ENCODE measurements around the gene CFH.

The CFH gene

DNA sequence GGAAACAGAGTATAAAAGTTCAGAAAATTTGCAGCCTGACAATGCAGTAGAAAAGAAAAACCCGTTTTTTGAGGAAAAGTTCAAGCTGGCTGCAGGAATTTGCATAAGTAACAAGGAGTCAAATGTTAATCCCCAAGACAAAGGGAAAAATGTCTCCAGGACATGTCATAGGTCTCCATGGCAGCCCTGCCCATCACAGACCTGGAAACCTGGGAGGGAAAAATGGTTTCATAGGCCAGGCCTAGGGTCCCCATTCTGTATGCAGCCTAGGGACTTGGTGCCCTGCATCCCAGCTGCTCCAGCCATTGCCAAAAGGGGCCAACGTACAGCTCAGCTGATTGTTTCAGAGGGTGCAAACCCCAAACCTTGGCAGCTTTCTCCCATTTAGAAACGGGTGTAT lies 40.0 kb upstream of the CFH start:
- TF ChIP-seq FOXP2 (optimal IDR thresholded peaks at IDR 0.05; ENCODE audit: borderline replicate concordance, extremely low read depth, extremely low read length, insufficient read depth) (no peak), REST (IDR thresholded peaks at IDR 0.05; ENCODE audit: insufficient read depth in 1 of 2, low read depth in 2 of 2, low read length in 2 of 2) (no peak), SIN3A (IDR thresholded peaks at IDR 0.05; ENCODE audit: borderline replicate concordance, insufficient read depth, low read length) (no peak), POLR2AphosphoS5 (IDR thresholded peaks at IDR 0.05; ENCODE audit: low read depth, low read length) (no peak), TAF1 (IDR thresholded peaks at IDR 0.05; ENCODE audit: borderline replicate concordance, insufficient read depth, low read length) (no peak)

GRCh38 chr1:196619721-196620120 lies 32.1 kb upstream of the CFH start:
- TF ChIP-seq TAF1 (IDR thresholded peaks at IDR 0.05; ENCODE audit: borderline replicate concordance, insufficient read depth, low read length): no peak
- no peak for TF ChIP-seq FOXP2 (optimal IDR thresholded peaks at IDR 0.05; ENCODE audit: borderline replicate concordance, extremely low read depth, extremely low read length, insufficient read depth)
- TF ChIP-seq SIN3A (IDR thresholded peaks at IDR 0.05; ENCODE audit: borderline replicate concordance, insufficient read depth, low read length): no peak
- TF ChIP-seq REST (IDR thresholded peaks at IDR 0.05; ENCODE audit: insufficient read depth in 1 of 2, low read depth in 2 of 2, low read length in 2 of 2): no peak
- TF ChIP-seq POLR2AphosphoS5 (IDR thresholded peaks at IDR 0.05; ENCODE audit: low read depth, low read length): no peak

GRCh38 chr1:196623079-196623478 lies 28.8 kb upstream of the CFH start:
- TF ChIP-seq FOXP2 (optimal IDR thresholded peaks at IDR 0.05; ENCODE audit: borderline replicate concordance, extremely low read depth, extremely low read length, insufficient read depth) (no peak), REST (IDR thresholded peaks at IDR 0.05; ENCODE audit: insufficient read depth in 1 of 2, low read depth in 2 of 2, low read length in 2 of 2) (no peak), SIN3A (IDR thresholded peaks at IDR 0.05; ENCODE audit: borderline replicate concordance, insufficient read depth, low read length) (no peak), TAF1 (IDR thresholded peaks at IDR 0.05; ENCODE audit: borderline replicate concordance, insufficient read depth, low read length) (no peak), POLR2AphosphoS5 (IDR thresholded peaks at IDR 0.05; ENCODE audit: low read depth, low read length) (no peak)

DNA sequence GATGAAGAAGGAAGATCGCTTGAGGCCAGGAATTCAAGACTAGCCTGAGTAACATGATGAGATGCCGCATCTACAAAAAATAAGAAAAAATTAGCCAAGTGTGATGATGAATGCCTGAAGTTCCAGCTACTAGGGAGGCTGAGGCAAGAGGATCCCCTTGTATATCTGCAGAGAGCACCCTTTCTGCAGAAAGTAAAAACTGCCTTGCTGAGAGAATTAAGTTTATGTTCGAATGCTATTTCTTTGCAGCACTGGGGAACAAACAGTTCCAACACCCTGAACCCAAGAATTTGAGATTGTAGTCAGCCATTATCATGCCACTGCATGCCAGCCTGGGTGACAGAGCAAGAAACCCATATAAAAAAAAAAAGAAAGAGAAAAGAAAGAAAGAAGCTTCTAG lies 23.0 kb upstream of the CFH start:
- no peak for TF ChIP-seq REST (IDR thresholded peaks at IDR 0.05; ENCODE audit: insufficient read depth in 1 of 2, low read depth in 2 of 2, low read length in 2 of 2)
- TF ChIP-seq POLR2AphosphoS5 (IDR thresholded peaks at IDR 0.05; ENCODE audit: low read depth, low read length): no peak
- TF ChIP-seq FOXP2 (optimal IDR thresholded peaks at IDR 0.05; ENCODE audit: borderline replicate concordance, extremely low read depth, extremely low read length, insufficient read depth): no peak
- no peak for TF ChIP-seq SIN3A (IDR thresholded peaks at IDR 0.05; ENCODE audit: borderline replicate concordance, insufficient read depth, low read length)
- TF ChIP-seq TAF1 (IDR thresholded peaks at IDR 0.05; ENCODE audit: borderline replicate concordance, insufficient read depth, low read length): no peak

DNA sequence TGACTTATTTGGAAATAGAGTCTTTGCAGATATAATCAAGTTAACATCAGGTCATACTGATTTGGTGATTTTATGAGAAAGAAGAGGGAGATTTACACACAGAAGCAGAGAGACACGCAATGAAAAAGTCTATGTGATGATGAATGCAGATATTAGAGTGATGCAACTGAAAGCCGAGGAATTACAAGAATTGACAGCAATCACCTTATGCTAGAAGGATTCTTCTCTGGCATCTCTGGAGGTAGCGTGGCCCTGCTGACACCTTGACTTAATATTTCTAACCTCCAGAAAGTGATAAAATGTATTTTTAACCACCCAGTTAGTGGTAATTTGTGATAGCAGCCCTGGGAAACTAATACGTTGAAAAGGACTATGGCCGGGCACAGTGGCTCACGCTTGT lies 14.2 kb upstream of the CFH start:
- TF ChIP-seq TAF1 (IDR thresholded peaks at IDR 0.05; ENCODE audit: borderline replicate concordance, insufficient read depth, low read length) (no peak), POLR2AphosphoS5 (IDR thresholded peaks at IDR 0.05; ENCODE audit: low read depth, low read length) (no peak), FOXP2 (optimal IDR thresholded peaks at IDR 0.05; ENCODE audit: borderline replicate concordance, extremely low read depth, extremely low read length, insufficient read depth) (no peak), SIN3A (IDR thresholded peaks at IDR 0.05; ENCODE audit: borderline replicate concordance, insufficient read depth, low read length) (no peak), REST (IDR thresholded peaks at IDR 0.05; ENCODE audit: insufficient read depth in 1 of 2, low read depth in 2 of 2, low read length in 2 of 2) (no peak)

Data from PFSK-1 (cell line).